Measurements from ENCODE around the gene SI.

DNA sequence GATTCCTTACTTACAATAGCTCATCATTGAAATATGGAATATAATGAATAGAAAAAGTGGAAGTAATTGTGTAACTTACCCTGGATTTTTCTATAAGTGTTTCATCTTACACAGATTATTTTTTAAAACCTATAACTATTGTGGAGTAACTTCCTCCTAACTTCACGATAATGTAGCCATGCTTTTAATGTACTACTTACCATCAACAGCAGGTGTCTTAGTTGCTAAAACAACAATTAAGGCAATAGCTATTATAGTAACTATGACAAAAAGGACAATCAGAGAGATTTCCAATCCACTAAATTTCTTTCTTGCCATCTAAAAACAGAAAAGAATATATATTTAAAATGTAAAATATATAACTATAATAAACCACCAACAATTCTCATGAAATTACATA, 2.6 kb downstream of the SI start:
- TF ChIP-seq, protein P1, sequence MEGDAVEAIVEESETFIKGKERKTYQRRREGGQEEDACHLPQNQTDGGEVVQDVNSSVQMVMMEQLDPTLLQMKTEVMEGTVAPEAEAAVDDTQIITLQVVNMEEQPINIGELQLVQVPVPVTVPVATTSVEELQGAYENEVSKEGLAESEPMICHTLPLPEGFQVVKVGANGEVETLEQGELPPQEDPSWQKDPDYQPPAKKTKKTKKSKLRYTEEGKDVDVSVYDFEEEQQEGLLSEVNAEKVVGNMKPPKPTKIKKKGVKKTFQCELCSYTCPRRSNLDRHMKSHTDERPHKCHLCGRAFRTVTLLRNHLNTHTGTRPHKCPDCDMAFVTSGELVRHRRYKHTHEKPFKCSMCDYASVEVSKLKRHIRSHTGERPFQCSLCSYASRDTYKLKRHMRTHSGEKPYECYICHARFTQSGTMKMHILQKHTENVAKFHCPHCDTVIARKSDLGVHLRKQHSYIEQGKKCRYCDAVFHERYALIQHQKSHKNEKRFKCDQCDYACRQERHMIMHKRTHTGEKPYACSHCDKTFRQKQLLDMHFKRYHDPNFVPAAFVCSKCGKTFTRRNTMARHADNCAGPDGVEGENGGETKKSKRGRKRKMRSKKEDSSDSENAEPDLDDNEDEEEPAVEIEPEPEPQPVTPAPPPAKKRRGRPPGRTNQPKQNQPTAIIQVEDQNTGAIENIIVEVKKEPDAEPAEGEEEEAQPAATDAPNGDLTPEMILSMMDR (IDR thresholded peaks at IDR 0.05), result no peak
- TF ChIP-seq ZFX (IDR thresholded peaks at IDR 0.05; ENCODE audit: borderline replicate concordance), result no peak
